HEK293T (cell line): ENCODE results near the gene KIAA0040.

ENCODE experiments used
- CTCF ChIA-PET: fragments of 350-600 bp; formaldehyde crosslinking; extraction: SDS; loops from one replicate; lab custom pipeline; 2021; ENCODE audit warnings: antibody characterized with exemption, inconsistent platforms; lab: Yijun Ruan, JAX
- POLR2A ChIA-PET: fragments of 350-600 bp; formaldehyde crosslinking; extraction: SDS; loops from one replicate; lab custom pipeline; 2020; ENCODE audit warnings: antibody characterized with exemption, inconsistent platforms; lab: Yijun Ruan, JAX
- DNase-seq: peaks from one replicate; pipeline ENCODE4 v3.0.0; 2012; ENCODE audit warnings: mixed read lengths; ENCODE audit errors: extremely low spot score
- ARNT ChIP-seq: fragments of 450-650 bp; IDR thresholded peaks from 2 replicates; pipeline ENCODE4 v1.6.1; 2017; ENCODE audit warnings: mild to moderate bottlenecking
- BHLHE40 ChIP-seq: fragments of 450-650 bp; IDR thresholded peaks from 2 replicates; pipeline ENCODE4 v1.6.1; 2016; ENCODE audit warnings: mild to moderate bottlenecking, moderate library complexity, borderline replicate concordance
- CTBP1 ChIP-seq: fragments of 450-650 bp; IDR thresholded peaks from 2 replicates; pipeline ENCODE4 v1.6.1; 2016; ENCODE audit warnings: borderline replicate concordance
- ELF4 ChIP-seq: fragments of 450-650 bp; IDR thresholded peaks from 2 replicates; pipeline ENCODE4 v1.6.1; 2017; ENCODE audit warnings: antibody characterized with exemption
- FOXA1 ChIP-seq: fragments of 450-650 bp; IDR thresholded peaks from 2 replicates; pipeline ENCODE4 v1.6.1; 2016; ENCODE audit warnings: mild to moderate bottlenecking
- FOXK2 ChIP-seq: fragments of 450-650 bp; IDR thresholded peaks from 2 replicates; pipeline ENCODE4 v1.6.1; 2016; ENCODE audit warnings: mild to moderate bottlenecking
- FOXM1 ChIP-seq: fragments of 450-650 bp; IDR thresholded peaks from 2 replicates; pipeline ENCODE4 v1.6.1; 2017; ENCODE audit warnings: mild to moderate bottlenecking, borderline replicate concordance
- HDGF ChIP-seq: fragments of 450-650 bp; IDR thresholded peaks from 2 replicates; pipeline ENCODE4 v1.6.1; 2017; ENCODE audit warnings: antibody characterized with exemption, borderline replicate concordance
- L3MBTL2 ChIP-seq: fragments of 450-650 bp; conservative IDR thresholded peaks from 2 replicates; pipeline ENCODE4 v1.6.1; 2016; ENCODE audit warnings: mild to moderate bottlenecking
- LEF1 ChIP-seq: fragments of 450-650 bp; IDR thresholded peaks from 2 replicates; pipeline ENCODE4 v1.6.1; 2017; ENCODE audit warnings: mild to moderate bottlenecking, borderline replicate concordance
- NFRKB ChIP-seq: fragments of 450-650 bp; IDR thresholded peaks from 2 replicates; pipeline ENCODE4 v1.6.1; 2016; ENCODE audit warnings: mild to moderate bottlenecking, moderate library complexity
- SP1 ChIP-seq: fragments of 450-650 bp; IDR thresholded peaks from 2 replicates; pipeline ENCODE4 v1.6.1; 2017
- SUZ12 ChIP-seq: fragments of 450-650 bp; IDR thresholded peaks from 2 replicates; pipeline ENCODE4 v1.6.1; 2016; ENCODE audit warnings: mild to moderate bottlenecking
- TARDBP ChIP-seq: fragments of 450-650 bp; IDR thresholded peaks from 2 replicates; pipeline ENCODE4 v1.6.1; 2016
- ZNF384 ChIP-seq: fragments of 450-650 bp; IDR thresholded peaks from 2 replicates; pipeline ENCODE4 v1.6.1; 2016
- TF ChIP-seq, protein P1 (sequence below): fragments of 450-650 bp; IDR thresholded peaks from 2 replicates; pipeline ENCODE4 v1.6.1; 2016

The KIAA0040 gene

DNA sequence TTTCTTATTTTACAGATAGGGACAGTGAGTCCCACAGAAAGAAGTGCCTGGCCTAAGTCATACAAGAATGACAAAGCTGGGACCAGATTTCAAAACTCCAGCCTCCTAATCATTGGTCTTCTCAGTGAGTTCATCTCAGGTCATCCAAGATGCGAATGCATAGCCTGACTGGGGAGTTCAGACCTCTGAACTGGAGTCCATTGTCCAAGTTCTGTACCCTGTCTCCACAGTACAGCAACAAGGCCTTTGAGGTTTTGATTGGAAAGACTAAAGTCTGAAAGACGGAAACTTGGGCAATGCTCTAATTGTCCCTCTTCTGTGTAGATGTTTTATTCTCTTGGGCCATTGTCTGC lies 63.0 kb downstream of the KIAA0040 start:
- no peak for DNase-seq
- TF ChIP-seq SP1 (no peak), ARNT (no peak), L3MBTL2 (no peak), ELF4 (no peak), HDGF (no peak), FOXM1 (no peak), NFRKB (no peak), LEF1 (no peak), TARDBP (no peak), SUZ12 (no peak), ZNF384 (no peak), BHLHE40 (no peak), FOXA1 (no peak)
- TF ChIP-seq, protein P1, sequence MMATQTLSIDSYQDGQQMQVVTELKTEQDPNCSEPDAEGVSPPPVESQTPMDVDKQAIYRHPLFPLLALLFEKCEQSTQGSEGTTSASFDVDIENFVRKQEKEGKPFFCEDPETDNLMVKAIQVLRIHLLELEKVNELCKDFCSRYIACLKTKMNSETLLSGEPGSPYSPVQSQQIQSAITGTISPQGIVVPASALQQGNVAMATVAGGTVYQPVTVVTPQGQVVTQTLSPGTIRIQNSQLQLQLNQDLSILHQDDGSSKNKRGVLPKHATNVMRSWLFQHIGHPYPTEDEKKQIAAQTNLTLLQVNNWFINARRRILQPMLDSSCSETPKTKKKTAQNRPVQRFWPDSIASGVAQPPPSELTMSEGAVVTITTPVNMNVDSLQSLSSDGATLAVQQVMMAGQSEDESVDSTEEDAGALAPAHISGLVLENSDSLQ: no peak
- CTCF ChIA-PET: no interaction called here
- POLR2A ChIA-PET: no interaction called here

DNA sequence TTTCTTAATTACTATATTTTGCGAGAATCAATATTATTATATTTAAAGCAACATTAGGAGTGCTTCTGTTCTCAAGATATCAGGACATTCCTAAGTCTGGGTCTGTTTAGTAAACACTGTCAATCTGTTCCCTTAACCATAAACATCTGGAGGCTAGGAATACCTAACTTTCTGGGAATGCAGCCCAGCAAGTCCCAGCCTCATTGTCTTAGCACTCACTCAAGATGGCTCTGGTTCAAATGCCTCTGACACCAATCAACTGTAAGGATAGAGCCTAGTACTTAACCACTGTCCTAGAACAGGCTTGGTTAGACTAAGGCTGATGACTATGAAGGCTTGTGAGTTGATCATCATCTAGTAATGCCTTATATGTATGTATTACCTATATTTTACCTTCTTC lies 63.4 kb downstream of the KIAA0040 start:
- ChIA-PET POLR2A (no interaction called here), CTCF (no interaction called here)
- DNase-seq: no peak
- TF ChIP-seq BHLHE40: no peak
- TF ChIP-seq LEF1: no peak
- TF ChIP-seq NFRKB: no peak
- no peak for TF ChIP-seq CTBP1
- TF ChIP-seq L3MBTL2: no peak
- TF ChIP-seq HDGF: no peak
- TF ChIP-seq SP1: no peak
- TF ChIP-seq ARNT: no peak
- no peak for TF ChIP-seq SUZ12
- TF ChIP-seq FOXA1: no peak
- TF ChIP-seq TARDBP: no peak
- TF ChIP-seq, protein P1: no peak
- no peak for TF ChIP-seq FOXK2
- TF ChIP-seq ZNF384: no peak
- TF ChIP-seq FOXM1: no peak
- no peak for TF ChIP-seq ELF4

DNA sequence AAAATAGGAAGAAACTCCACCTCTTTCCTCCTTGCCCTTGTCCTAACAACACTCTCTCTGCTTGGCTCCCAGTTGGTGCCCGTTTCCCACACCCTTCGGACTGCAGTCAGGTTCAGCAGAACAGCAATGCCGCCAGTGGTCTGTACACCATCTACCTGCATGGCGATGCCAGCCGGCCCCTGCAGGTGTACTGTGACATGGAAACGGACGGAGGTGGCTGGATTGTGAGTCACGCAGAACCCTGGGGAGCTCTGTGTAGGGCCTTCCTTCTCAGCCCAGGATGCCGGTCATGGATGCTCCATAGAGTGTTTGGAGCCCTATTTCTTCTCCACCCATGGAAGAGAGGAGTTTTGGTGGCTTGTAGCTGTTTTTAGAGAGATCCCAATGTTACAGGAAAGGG lies 64.1 kb downstream of the KIAA0040 start:
- DNase-seq: no peak
- TF ChIP-seq NFRKB: no peak
- TF ChIP-seq FOXA1: no peak
- TF ChIP-seq SUZ12: no peak
- TF ChIP-seq CTBP1: no peak
- no peak for TF ChIP-seq LEF1
- TF ChIP-seq L3MBTL2: no peak
- TF ChIP-seq ZNF384: no peak
- TF ChIP-seq, protein P1: no peak
- TF ChIP-seq BHLHE40: no peak
- no peak for TF ChIP-seq SP1
- TF ChIP-seq HDGF: no peak
- no peak for TF ChIP-seq FOXM1
- TF ChIP-seq TARDBP: no peak
- TF ChIP-seq ARNT: no peak
- ChIA-PET POLR2A (no interaction called here), CTCF (interaction anchor here (1.0 kb wide), 1 partner anchor 26 kb away, joined by 3 read pairs; no protein-coding TSS in a partner anchor)

DNA sequence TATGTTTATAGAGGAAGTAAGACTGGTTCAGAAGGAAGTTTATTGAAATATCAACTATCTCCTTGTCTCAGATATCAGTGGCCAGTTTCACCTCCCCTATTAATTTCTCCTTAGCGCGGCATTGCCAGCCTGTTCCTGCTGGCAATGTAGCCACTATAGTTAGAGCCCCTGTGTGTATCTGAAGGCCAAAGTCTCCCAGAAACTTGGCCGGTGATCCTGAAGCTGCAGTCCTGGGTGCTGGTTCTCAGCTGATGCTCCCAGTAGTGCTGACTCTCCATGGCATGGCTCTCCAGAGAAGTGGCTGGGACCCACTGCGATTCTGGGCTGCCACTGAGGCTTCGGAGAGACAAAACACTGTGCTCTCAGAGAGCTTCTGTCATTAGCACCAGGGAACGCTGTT lies 65.0 kb downstream of the KIAA0040 start:
- TF ChIP-seq CTBP1 (no peak), ARNT (no peak), ZNF384 (no peak), HDGF (no peak), LEF1 (no peak), ELF4 (no peak), L3MBTL2 (no peak), FOXA1 (no peak), SUZ12 (no peak), BHLHE40 (no peak), NFRKB (no peak), SP1 (no peak), FOXM1 (no peak), TARDBP (no peak), FOXK2 (no peak)
- TF ChIP-seq, protein P1: no peak
- ChIA-PET POLR2A (interaction anchor here (1.4 kb wide), 1 partner anchor 104 kb away, joined by 4 read pairs; the partner anchor contains the start of gene MRPS14), CTCF (interaction anchor here (0.9 to 1.0 kb wide), 2 partner anchors 19 to 27 kb away, joined by 3 read pairs; no protein-coding TSS in a partner anchor)
- no peak for DNase-seq

DNA sequence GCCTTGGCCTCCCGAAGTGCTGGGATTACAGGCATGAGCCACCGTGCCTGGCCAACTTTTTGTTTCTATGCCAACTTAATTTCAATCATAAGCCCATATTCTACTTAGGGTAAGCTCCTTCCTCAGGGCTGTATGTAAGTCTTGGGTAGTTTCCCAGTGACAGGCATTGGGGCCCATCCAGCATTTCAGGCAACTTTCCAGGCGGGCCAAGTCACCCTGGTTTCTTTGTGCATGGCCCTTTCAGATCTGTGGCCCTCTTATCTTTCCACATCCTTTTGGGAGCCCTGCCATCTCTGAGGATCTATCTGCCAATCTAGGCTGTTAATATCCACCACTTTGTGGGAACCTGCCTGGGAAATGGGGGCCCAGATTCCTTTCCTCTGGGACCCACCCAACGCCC lies 66.2 kb downstream of the KIAA0040 start:
- CTCF ChIA-PET: interaction anchor here (1.3 kb wide), 1 partner anchor 97 kb away, joined by 3 read pairs; no protein-coding TSS in a partner anchor

DNA sequence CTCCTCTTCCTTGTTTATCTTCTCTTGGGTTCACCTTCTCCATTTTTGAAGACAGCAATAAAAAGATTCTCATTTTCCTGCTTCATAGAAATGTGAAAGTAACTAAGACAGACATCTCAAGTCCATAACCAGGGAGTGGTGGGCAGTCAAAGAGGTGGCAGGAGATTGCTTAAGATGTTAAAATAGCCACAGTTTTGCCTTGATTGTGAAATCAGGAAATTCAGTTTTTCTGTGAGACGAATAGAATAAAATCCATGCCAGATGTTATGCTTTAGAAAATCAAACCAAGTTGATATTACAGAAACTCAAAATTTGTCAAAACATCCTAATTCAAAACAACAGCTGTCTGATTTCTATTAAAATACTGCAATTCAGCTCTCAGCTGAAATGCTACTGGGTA lies 67.7 kb downstream of the KIAA0040 start:
- no peak for TF ChIP-seq FOXM1
- TF ChIP-seq ZNF384: no peak
- no peak for TF ChIP-seq BHLHE40
- no peak for TF ChIP-seq ARNT
- no peak for TF ChIP-seq FOXA1
- TF ChIP-seq CTBP1: no peak
- TF ChIP-seq HDGF: no peak
- no peak for TF ChIP-seq ELF4
- no peak for TF ChIP-seq NFRKB
- TF ChIP-seq, protein P1: no peak
- TF ChIP-seq TARDBP: no peak
- TF ChIP-seq SP1: no peak
- no peak for TF ChIP-seq SUZ12
- DNase-seq: no peak
- ChIA-PET POLR2A (interaction anchor here (1.0 kb wide), 1 partner anchor 126 kb away, joined by 3 read pairs; no protein-coding TSS in a partner anchor), CTCF (interaction anchor here (0.6 to 1.3 kb wide), 10 partner anchors 9 to 198 kb away, joined by 3 to 18 read pairs (median 4); no protein-coding TSS in a partner anchor)

More for the DNA sequence above, 66.2 kb downstream of the KIAA0040 start:
- POLR2A ChIA-PET: interaction anchor here (1.4 kb wide), 1 partner anchor 103 kb away, joined by 4 read pairs; the partner anchor contains the start of gene MRPS14
- DNase-seq: no peak
- no peak for TF ChIP-seq NFRKB
- TF ChIP-seq TARDBP: no peak
- TF ChIP-seq ZNF384: no peak
